Measurements from ENCODE around the gene PNMA6F. TPM values are rescaled to one million over a fixed set of nuclear protein-coding genes. Genes with fewer than 3 reads are reported as not detected.
"Not testable (repeated sequence)": the region's sequence is repeated elsewhere in the genome, so short reads cannot be mapped to it uniquely, and the experiment has no call there.

Gene PNMA6F
- total RNA-seq, 1 donor from 2014 or later = not detected

GRCh38 chrX:153281784-153282183, 39.8 kb downstream of the PNMA6F start:
- not testable (repeated sequence) for H3K9me3 ChIP-seq (ENCODE audit: control insufficient read depth in 3 of 3, low read length in 3 of 3); H3K27me3 ChIP-seq (ENCODE audit: control insufficient read depth in 3 of 3, insufficient read depth in 3 of 3, low read length in 3 of 3); H3K9ac ChIP-seq (ENCODE audit: low read depth in 1 of 3, low read length in 3 of 3); H3K4me3 ChIP-seq (ENCODE audit: low read length in 3 of 3); H3K36me3 ChIP-seq (ENCODE audit: control insufficient read depth in 3 of 3, insufficient read depth in 3 of 3, low read length in 3 of 3); H3K27ac ChIP-seq (ENCODE audit: low read depth, low read length); H3K4me1 ChIP-seq (ENCODE audit: control insufficient read depth in 3 of 3, insufficient read depth in 3 of 3, low read length in 3 of 3)

GRCh38 chrX:153279304-153279703, 42.3 kb downstream of the PNMA6F start:
- H3K9ac ChIP-seq (ENCODE audit: low read depth in 1 of 3, low read length in 3 of 3); H3K4me3 ChIP-seq (ENCODE audit: low read length in 3 of 3); H3K27me3 ChIP-seq (ENCODE audit: control insufficient read depth in 3 of 3, insufficient read depth in 3 of 3, low read length in 3 of 3): not testable (repeated sequence)

GRCh38 chrX:153276049-153276448, 45.5 kb downstream of the PNMA6F start:
- not testable (repeated sequence) for H3K27ac ChIP-seq (ENCODE audit: low read depth, low read length); H3K9me3 ChIP-seq (ENCODE audit: control insufficient read depth in 3 of 3, low read length in 3 of 3); H3K4me3 ChIP-seq (ENCODE audit: low read length in 3 of 3); H3K4me1 ChIP-seq (ENCODE audit: control insufficient read depth in 3 of 3, insufficient read depth in 3 of 3, low read length in 3 of 3); H3K27me3 ChIP-seq (ENCODE audit: control insufficient read depth in 3 of 3, insufficient read depth in 3 of 3, low read length in 3 of 3); H3K9ac ChIP-seq (ENCODE audit: low read depth in 1 of 3, low read length in 3 of 3); H3K36me3 ChIP-seq (ENCODE audit: control insufficient read depth in 3 of 3, insufficient read depth in 3 of 3, low read length in 3 of 3)

More at GRCh38 chrX:153279304-153279703, 42.3 kb downstream of the PNMA6F start:
- not testable (repeated sequence) for H3K36me3 ChIP-seq (ENCODE audit: control insufficient read depth in 3 of 3, insufficient read depth in 3 of 3, low read length in 3 of 3); H3K27ac ChIP-seq (ENCODE audit: low read depth, low read length); H3K9me3 ChIP-seq (ENCODE audit: control insufficient read depth in 3 of 3, low read length in 3 of 3); H3K4me1 ChIP-seq (ENCODE audit: control insufficient read depth in 3 of 3, insufficient read depth in 3 of 3, low read length in 3 of 3)

GRCh38 chrX:153275418-153275817, 46.1 kb downstream of the PNMA6F start:
- H3K36me3 ChIP-seq (ENCODE audit: control insufficient read depth in 3 of 3, insufficient read depth in 3 of 3, low read length in 3 of 3); H3K9ac ChIP-seq (ENCODE audit: low read depth in 1 of 3, low read length in 3 of 3); H3K9me3 ChIP-seq (ENCODE audit: control insufficient read depth in 3 of 3, low read length in 3 of 3); H3K27ac ChIP-seq (ENCODE audit: low read depth, low read length); H3K27me3 ChIP-seq (ENCODE audit: control insufficient read depth in 3 of 3, insufficient read depth in 3 of 3, low read length in 3 of 3); H3K4me1 ChIP-seq (ENCODE audit: control insufficient read depth in 3 of 3, insufficient read depth in 3 of 3, low read length in 3 of 3); H3K4me3 ChIP-seq (ENCODE audit: low read length in 3 of 3): not testable (repeated sequence)

GRCh38 chrX:153272584-153272983, 49.0 kb downstream of the PNMA6F start:
- not testable (repeated sequence) for H3K36me3 ChIP-seq (ENCODE audit: control insufficient read depth in 3 of 3, insufficient read depth in 3 of 3, low read length in 3 of 3); H3K4me1 ChIP-seq (ENCODE audit: control insufficient read depth in 3 of 3, insufficient read depth in 3 of 3, low read length in 3 of 3); H3K27ac ChIP-seq (ENCODE audit: low read depth, low read length); H3K9ac ChIP-seq (ENCODE audit: low read depth in 1 of 3, low read length in 3 of 3); H3K9me3 ChIP-seq (ENCODE audit: control insufficient read depth in 3 of 3, low read length in 3 of 3); H3K4me3 ChIP-seq (ENCODE audit: low read length in 3 of 3); H3K27me3 ChIP-seq (ENCODE audit: control insufficient read depth in 3 of 3, insufficient read depth in 3 of 3, low read length in 3 of 3)

GRCh38 chrX:153272070-153272469, 49.5 kb downstream of the PNMA6F start:
- H3K9ac ChIP-seq (ENCODE audit: low read depth in 1 of 3, low read length in 3 of 3); H3K4me1 ChIP-seq (ENCODE audit: control insufficient read depth in 3 of 3, insufficient read depth in 3 of 3, low read length in 3 of 3); H3K9me3 ChIP-seq (ENCODE audit: control insufficient read depth in 3 of 3, low read length in 3 of 3); H3K27me3 ChIP-seq (ENCODE audit: control insufficient read depth in 3 of 3, insufficient read depth in 3 of 3, low read length in 3 of 3); H3K27ac ChIP-seq (ENCODE audit: low read depth, low read length); H3K4me3 ChIP-seq (ENCODE audit: low read length in 3 of 3); H3K36me3 ChIP-seq (ENCODE audit: control insufficient read depth in 3 of 3, insufficient read depth in 3 of 3, low read length in 3 of 3): not testable (repeated sequence)

Small RNA genes within 50 kb of the gene (small RNA-seq; reads per million reads assigned to genes)
- not detected for gene AC152007.1

Other genes with a start within 250 kb of the PNMA6F start
- 3.7 TPM for gene PNMA6A, start 249.3 kb downstream of the PNMA6F start, total RNA-seq
- not detected for gene MAGEA1, start 142.5 kb downstream of the PNMA6F start, total RNA-seq
- 5.2 TPM for gene ZNF275, start 12.4 kb upstream of the PNMA6F start, total RNA-seq
- gene PNMA6E, start 79.6 kb upstream of the PNMA6F start, total RNA-seq = not detected
- gene ZFP92, start 89.7 kb upstream of the PNMA6F start, total RNA-seq = 1.0 TPM
- 3.7 TPM for gene TREX2, start 124.3 kb upstream of the PNMA6F start, total RNA-seq
- gene HAUS7, start 148.8 kb upstream of the PNMA6F start, total RNA-seq = 11.0 TPM
- 24.5 TPM for gene BGN, start 173.2 kb upstream of the PNMA6F start, total RNA-seq
- gene ATP2B3, start 195.9 kb upstream of the PNMA6F start, total RNA-seq = 0.52 TPM

Measured in skeletal muscle tissue (tissue), 5 donors.